Astrocyte of the cerebellum (primary cell): ENCODE measurements around the gene CEND1.
A peak's percentile ranks its signal among the peaks of the same experiment; 100 is the strongest.

Source experiments
- DNase-seq: peaks from one replicate; pipeline ENCODE4 v3.0.0-alpha.2; 2011; ENCODE audit warnings: low read depth
- H3K4me3 ChIP-seq: 2 replicates; pipeline ENCODE4 v1.5.1; 2011; ENCODE audit warnings: mild to moderate bottlenecking, low read depth, low read length, moderate library complexity
- in situ Hi-C: cut with HindIII; loops from 2 replicates; pipeline ENCODE4 v1.10.0; 2017; ENCODE audit warnings: low sequenced_read_pairs
- TF ChIP-seq, protein P1 (sequence below): IDR thresholded peaks from 2 replicates; pipeline ENCODE4 v1.5.1; 2012; ENCODE audit warnings: low read length, low read depth, moderate library complexity, mild to moderate bottlenecking; ENCODE audit errors: missing control alignments

CEND1 gene

DNA sequence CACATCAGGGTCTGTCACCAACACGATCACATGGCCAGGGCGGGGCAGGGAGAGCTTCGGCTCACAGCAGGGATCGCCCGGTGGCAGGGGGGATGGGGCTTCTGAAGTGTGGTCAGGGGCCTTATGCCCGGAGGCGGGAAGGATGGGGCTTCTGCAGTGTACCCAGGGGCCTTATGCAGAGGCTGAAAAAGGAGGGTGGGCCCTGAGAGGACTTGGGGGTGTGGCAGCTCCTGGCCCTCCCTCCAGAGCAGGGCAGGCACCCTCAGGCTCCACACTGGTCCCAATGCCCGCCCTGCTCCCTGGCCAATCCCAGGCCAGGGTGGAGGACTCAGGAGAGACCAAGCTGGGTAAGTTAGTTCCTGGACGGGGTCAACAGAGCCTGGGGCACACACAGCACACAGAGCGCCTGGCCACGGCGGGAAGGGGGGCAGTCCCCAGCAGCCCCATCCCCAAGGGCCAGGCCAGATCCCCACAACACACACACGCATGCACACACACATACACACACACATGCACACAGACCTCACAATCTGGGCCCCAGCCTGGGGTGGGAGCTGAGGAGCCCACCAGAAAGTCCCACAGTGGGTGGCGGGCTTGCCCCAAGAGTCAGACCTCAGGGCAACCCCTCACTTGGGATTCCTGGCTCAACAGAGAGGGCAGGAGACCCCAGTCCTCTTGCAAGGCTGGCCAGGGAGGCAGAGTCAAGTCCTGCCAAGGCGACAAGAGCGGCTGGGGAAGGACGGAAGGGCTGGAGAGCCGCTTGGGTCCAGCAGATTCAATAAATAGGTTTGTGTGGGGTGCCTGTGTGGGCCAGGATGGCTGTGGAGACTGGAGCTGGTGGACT lies 1.1 kb upstream of the CEND1 start:
- H3K4me3 ChIP-seq = no peak overlapping the region
- TF ChIP-seq, protein P1, sequence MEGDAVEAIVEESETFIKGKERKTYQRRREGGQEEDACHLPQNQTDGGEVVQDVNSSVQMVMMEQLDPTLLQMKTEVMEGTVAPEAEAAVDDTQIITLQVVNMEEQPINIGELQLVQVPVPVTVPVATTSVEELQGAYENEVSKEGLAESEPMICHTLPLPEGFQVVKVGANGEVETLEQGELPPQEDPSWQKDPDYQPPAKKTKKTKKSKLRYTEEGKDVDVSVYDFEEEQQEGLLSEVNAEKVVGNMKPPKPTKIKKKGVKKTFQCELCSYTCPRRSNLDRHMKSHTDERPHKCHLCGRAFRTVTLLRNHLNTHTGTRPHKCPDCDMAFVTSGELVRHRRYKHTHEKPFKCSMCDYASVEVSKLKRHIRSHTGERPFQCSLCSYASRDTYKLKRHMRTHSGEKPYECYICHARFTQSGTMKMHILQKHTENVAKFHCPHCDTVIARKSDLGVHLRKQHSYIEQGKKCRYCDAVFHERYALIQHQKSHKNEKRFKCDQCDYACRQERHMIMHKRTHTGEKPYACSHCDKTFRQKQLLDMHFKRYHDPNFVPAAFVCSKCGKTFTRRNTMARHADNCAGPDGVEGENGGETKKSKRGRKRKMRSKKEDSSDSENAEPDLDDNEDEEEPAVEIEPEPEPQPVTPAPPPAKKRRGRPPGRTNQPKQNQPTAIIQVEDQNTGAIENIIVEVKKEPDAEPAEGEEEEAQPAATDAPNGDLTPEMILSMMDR = no peak
- no peak for DNase-seq
- in situ Hi-C loops = no loop called here

DNA sequence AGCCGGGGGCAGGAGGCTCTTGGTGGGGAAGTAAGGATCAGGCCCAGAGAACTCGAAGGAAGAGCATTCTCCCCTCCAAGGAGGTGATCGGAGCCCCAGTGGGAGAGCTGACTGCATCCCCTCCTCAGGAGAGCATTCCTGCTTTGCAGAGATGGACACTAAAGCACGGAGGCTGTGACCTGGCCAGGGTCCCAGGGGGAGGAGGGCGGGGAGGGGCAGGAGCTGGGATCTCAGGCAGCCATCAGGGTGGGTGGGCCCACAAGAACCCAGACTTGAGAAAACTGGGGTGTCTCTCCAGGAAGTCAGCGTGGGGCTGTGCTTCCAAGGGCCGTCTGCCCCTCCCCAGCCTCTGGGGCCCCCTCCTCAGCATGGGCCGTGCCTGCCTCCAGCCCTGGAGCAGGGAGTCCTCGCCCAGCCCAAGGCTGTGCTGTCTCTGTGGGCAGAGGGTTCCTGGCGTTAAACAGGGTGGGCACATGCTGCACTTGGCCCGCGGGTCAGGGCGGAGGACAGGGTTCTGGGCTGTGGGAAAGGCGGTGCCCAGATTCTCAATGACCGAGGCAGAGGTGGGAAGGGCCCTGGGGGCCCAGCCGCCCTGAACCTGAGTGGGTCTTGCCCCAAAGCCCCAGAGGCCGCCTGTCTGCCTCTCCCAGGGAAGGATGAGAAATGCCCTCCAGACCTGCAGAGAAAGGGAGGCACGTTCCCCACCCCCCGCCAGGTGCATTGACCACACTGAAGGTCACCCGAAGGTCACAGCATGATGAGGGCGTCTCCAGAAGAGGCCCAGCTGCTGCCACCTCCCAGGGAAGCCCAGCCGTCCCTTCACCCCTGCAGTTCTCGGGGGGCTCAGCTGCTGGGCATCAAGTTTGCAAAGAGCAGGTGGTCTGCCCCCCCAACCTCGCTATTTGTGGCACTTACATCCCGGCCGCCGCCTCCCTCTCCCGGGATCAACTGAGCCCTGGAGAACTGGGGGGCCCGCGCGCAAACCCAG lies 643 bp downstream of the CEND1 start:
- in situ Hi-C loops = no loop called here
- no peak for DNase-seq
- TF ChIP-seq, protein P1 = no peak
- H3K4me3 ChIP-seq = peak overlapping the region; percentile 28

DNA sequence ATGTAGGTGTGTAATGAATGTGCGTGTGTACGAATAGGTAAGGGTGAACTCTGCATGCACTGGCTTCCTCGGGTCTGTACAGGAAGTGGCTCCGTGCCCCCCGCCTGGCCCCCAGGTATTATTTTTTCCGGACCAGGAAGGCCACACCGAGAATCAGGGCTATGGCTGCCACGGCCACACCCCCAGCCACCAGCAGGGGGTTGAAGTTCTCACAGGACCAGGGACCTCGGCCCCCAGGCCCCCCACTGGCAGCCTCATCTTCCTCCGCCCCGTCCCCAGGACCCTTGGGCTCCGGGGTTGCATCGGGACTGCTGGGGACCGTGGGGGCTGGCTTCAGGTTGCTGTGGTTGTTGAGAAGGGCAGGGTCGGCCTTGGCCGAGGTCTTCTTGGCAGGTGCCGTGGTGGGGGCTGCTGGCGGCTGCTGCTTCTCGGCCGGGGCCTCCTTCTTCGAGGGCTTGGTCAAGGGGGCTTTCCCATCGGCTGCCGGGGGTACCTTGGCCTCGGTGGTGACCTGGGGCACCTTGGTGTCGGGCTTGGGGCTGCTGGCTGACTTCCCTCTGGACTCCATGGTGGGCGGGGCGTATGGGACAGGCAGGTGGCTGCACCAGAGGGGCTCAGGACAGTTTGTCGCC lies 1.8 kb downstream of the CEND1 start:
- TF ChIP-seq, protein P1 = no peak
- in situ Hi-C loops = no loop called here
- no peak overlapping the region for H3K4me3 ChIP-seq
- no peak for DNase-seq

DNA sequence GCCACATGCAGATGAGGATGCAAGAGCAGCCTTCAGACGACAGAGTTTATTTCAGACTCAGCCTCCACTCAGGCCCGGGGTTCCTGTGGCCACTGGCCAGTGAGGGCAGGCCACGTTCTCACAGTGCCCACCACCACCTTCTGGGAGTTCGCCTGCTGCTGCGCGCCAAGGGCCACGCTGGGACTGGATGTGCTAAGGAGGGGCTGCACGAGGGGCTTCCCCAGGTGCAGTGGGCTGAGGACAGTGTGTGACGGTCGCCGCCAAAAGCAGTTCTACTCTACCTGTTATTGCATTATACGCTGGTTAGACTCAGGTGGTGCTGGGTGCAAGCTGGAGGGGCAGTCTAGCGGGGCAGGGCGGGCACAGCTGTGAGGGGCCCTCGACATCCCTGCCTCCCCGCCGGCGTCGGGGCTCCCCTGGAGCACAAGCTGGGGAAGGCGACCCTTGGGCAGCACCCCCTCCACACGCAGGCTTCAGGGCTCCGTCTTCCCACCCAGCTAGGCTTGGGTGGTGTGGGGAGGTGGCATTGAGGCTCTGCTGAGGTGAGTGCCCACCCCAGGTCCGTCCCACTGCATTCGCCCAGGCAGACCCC lies 2.7 kb downstream of the CEND1 start:
- H3K4me3 ChIP-seq = no peak overlapping the region
- no peak for DNase-seq
- in situ Hi-C loops = no loop called here
- TF ChIP-seq, protein P1 = no peak

DNA sequence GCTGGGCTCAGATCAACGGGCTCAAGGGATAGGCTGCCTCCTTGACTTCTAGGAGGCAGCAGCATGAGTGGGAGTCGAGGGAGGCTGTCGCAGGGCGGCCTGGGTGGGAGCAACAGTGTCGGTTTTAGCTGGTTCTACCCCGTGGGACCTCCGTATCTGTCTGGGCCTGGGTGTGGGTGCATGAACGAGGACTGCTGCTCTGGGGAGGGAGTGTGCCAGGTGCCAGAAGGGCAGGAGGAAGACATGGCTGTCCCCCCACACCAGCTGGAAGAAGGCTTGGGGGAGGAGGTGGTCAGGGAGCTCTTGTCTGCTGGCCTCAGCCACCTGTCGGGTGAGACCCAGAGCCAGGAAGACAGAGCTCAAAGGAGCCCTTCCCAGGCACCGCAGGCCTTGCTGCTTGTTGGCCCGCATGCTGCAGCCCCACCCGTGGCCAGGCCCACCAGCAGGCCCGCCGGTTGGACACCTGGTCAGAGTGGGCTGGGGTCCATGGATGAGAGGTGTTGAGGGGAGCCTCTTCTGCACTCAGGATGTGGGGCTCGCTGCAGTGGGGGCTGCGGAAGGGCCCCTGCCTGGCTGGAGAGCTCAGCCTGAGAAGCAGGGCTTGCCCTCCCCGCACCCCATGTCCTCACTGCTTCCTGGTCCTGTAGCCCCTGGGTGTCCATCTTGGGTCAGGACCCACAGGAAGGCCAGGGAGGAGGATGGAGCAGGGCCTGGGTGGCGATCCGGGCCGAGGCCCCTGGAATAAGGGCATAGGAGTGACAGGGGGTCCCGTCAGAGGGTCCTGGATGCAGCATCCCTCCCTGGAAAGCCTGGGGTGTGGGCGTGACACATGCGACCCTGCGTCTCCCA lies 3.4 kb downstream of the CEND1 start:
- in situ Hi-C loops = no loop called here
- DNase-seq = no peak
- TF ChIP-seq, protein P1 = no peak
- H3K4me3 ChIP-seq = no peak overlapping the region
